ENCODE results near the gene FGR. TPM values are rescaled to one million over a fixed set of nuclear protein-coding genes. Genes with fewer than 3 reads are reported as not detected.

Gene FGR
- total RNA-seq, 1 donor from 2014 or later: not detected

- peak overlapping the region; percentile 42 for H3K4me3 ChIP-seq
- H3K9ac ChIP-seq: no peak overlapping the region
- no peaks in the 10 kb centered on the region for H3K9me3 ChIP-seq (ENCODE audit: low read depth)
- no peaks in the 10 kb centered on the region for H3K36me3 ChIP-seq
- peak overlapping the region; percentile 73 for H3K4me2 ChIP-seq
- H3K4me1 Mint-ChIP-seq: peaks cover 36% of the 10 kb centered on the region
- H3K27me3 Mint-ChIP-seq (ENCODE audit: insufficient read depth, low read depth): peaks cover 8% of the 10 kb centered on the region
- peak overlapping the region; percentile 69 for H3K4me3 Mint-ChIP-seq
- H3K27ac ChIP-seq: no peak overlapping the region
- DNase-seq (ENCODE audit: low spot score): no peak
- TF ChIP-seq CTCF (IDR thresholded peaks at IDR 0.05): no peak
- no peak for TF ChIP-seq EZH2 (IDR thresholded peaks at IDR 0.05)
- no peak for TF ChIP-seq EZH2phosphoT487 (IDR thresholded peaks at IDR 0.05)
- H3K9me3 Mint-ChIP-seq: no peaks in the 10 kb centered on the region
- H3K27ac Mint-ChIP-seq: no peak overlapping the region
- no peaks in the 10 kb centered on the region for H3K79me2 ChIP-seq (ENCODE audit: low read depth)
- no peaks in the 10 kb centered on the region for H3K36me3 Mint-ChIP-seq
- H2AFZ ChIP-seq (replicated peaks): peak overlapping the region; percentile 73
- no peaks in the 10 kb centered on the region for H3K4me1 ChIP-seq
- peaks cover 12% of the 10 kb centered on the region for H3F3A ChIP-seq (ENCODE audit: low read depth)
- H4K20me1 ChIP-seq (ENCODE audit: low read depth): peaks cover 2% of the 10 kb centered on the region
- H3K27me3 ChIP-seq: peaks cover 23% of the 10 kb centered on the region
Observed at GRCh38 chr1:27615346-27616192, 19.4 kb downstream of the FGR start.

GRCh38 chr1:27614625-27615344 lies 20.2 kb downstream of the FGR start:
- no peaks in the 10 kb centered on the region for H3K4me1 ChIP-seq
- H3K4me3 Mint-ChIP-seq: peak overlapping the region; percentile 69
- TF ChIP-seq CTCF (IDR thresholded peaks at IDR 0.05): no peak
- TF ChIP-seq EZH2 (IDR thresholded peaks at IDR 0.05): no peak
- TF ChIP-seq EZH2phosphoT487 (IDR thresholded peaks at IDR 0.05): no peak
- H3K27me3 ChIP-seq: peaks cover 23% of the 10 kb centered on the region
- H3K36me3 Mint-ChIP-seq: no peaks in the 10 kb centered on the region
- no peaks in the 10 kb centered on the region for H3K36me3 ChIP-seq
- H4K20me1 ChIP-seq (ENCODE audit: low read depth): peaks cover 2% of the 10 kb centered on the region
- peaks cover 8% of the 10 kb centered on the region for H3K27me3 Mint-ChIP-seq (ENCODE audit: insufficient read depth, low read depth)
- peak overlapping the region; percentile 42 for H3K4me3 ChIP-seq
- DNase-seq (ENCODE audit: low spot score): peak; percentile 71
- H3K9me3 Mint-ChIP-seq: no peaks in the 10 kb centered on the region
- peak overlapping the region; percentile 31 for H3K27ac Mint-ChIP-seq
- peak overlapping the region; percentile 73 for H2AFZ ChIP-seq (replicated peaks)
- H3K4me2 ChIP-seq: peak overlapping the region; percentile 73
- peaks cover 38% of the 10 kb centered on the region for H3K4me1 Mint-ChIP-seq
- no peak overlapping the region for H3K9ac ChIP-seq
- no peak overlapping the region for H3K27ac ChIP-seq
- H3K9me3 ChIP-seq (ENCODE audit: low read depth): no peaks in the 10 kb centered on the region
- H3F3A ChIP-seq (ENCODE audit: low read depth): peaks cover 12% of the 10 kb centered on the region
- no peaks in the 10 kb centered on the region for H3K79me2 ChIP-seq (ENCODE audit: low read depth)

GRCh38 chr1:27614043-27614624 lies 20.9 kb downstream of the FGR start:
- Mint-ChIP-seq H3K27me3 (ENCODE audit: insufficient read depth, low read depth) (peaks cover 8% of the 10 kb centered on the region), H3K4me1 (peaks cover 38% of the 10 kb centered on the region), H3K27ac (no peak overlapping the region), H3K9me3 (no peaks in the 10 kb centered on the region), H3K4me3 (peak overlapping the region; percentile 39), H3K36me3 (no peaks in the 10 kb centered on the region)
- no peak for DNase-seq (ENCODE audit: low spot score)
- no peaks in the 10 kb centered on the region for H3K79me2 ChIP-seq (ENCODE audit: low read depth)
- no peak overlapping the region for H3K27ac ChIP-seq
- H2AFZ ChIP-seq (replicated peaks): no peak overlapping the region
- H3K9me3 ChIP-seq (ENCODE audit: low read depth): no peaks in the 10 kb centered on the region
- H3F3A ChIP-seq (ENCODE audit: low read depth): peaks cover 12% of the 10 kb centered on the region
- no peaks in the 10 kb centered on the region for H3K4me1 ChIP-seq
- H3K36me3 ChIP-seq: no peaks in the 10 kb centered on the region
- peak overlapping the region; percentile 73 for H3K4me2 ChIP-seq
- no peak overlapping the region for H3K9ac ChIP-seq
- H3K4me3 ChIP-seq: peak overlapping the region; percentile 42
- TF ChIP-seq EZH2 (IDR thresholded peaks at IDR 0.05) (no peak), CTCF (IDR thresholded peaks at IDR 0.05) (no peak), EZH2phosphoT487 (IDR thresholded peaks at IDR 0.05) (no peak)
- peaks cover 2% of the 10 kb centered on the region for H4K20me1 ChIP-seq (ENCODE audit: low read depth)
- peaks cover 23% of the 10 kb centered on the region for H3K27me3 ChIP-seq
